ENCODE results near the gene ZNF423.

DNA sequence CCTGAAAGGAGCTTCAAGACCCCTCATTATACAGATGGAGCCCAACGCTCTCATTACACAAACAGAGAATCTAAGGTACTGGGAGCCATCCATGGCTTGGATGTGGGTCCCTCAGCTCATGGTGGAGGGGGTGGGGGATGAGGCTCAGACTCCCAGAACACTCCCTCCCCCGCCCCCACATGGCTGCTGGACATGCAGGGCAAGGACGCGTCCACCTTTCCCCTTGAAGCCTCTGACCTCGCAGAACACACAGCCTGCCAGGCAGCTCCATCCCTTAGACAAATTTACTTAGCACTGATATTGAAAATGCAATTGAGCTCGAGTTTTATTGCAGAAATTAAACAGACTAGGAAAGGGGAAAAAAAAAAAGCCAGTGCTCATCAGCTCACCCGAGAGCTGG lies 203.9 kb downstream of the ZNF423 start:
- TF ChIP-seq, protein P1, sequence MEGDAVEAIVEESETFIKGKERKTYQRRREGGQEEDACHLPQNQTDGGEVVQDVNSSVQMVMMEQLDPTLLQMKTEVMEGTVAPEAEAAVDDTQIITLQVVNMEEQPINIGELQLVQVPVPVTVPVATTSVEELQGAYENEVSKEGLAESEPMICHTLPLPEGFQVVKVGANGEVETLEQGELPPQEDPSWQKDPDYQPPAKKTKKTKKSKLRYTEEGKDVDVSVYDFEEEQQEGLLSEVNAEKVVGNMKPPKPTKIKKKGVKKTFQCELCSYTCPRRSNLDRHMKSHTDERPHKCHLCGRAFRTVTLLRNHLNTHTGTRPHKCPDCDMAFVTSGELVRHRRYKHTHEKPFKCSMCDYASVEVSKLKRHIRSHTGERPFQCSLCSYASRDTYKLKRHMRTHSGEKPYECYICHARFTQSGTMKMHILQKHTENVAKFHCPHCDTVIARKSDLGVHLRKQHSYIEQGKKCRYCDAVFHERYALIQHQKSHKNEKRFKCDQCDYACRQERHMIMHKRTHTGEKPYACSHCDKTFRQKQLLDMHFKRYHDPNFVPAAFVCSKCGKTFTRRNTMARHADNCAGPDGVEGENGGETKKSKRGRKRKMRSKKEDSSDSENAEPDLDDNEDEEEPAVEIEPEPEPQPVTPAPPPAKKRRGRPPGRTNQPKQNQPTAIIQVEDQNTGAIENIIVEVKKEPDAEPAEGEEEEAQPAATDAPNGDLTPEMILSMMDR (IDR thresholded peaks at IDR 0.05 in 8 of 11, conservative IDR thresholded peaks at IDR 0.05 in 3 of 11), result no peak
- no peak for TF ChIP-seq POLR2A (IDR thresholded peaks at IDR 0.05)
- TF ChIP-seq POLR2AphosphoS5 (IDR thresholded peaks at IDR 0.05), result no peak
